ENCODE data around the gene PPP2R2C.

PPP2R2C gene

DNA sequence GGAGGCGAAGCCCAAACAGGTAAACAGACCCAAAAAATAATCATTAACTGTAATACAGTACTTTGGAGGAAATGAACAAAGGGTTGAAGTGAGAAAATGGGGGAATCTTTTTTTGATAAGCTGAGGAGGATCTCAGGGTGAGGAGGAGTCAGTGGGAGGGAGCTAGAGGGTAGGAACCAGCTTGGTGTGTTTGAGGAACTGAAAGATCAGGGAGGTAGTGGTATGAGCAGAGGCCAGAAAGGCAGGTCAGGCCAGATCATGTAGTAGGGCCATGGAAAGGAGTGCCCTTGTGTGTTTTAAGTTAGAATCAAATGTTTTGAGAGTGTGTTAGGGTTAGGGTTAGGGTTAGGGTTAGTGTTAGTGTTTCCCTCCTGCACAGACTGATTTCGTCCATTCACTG lies 48.8 kb downstream of the PPP2R2C start:
- DNase-seq (ENCODE audit: low spot score) = no peak

GRCh38 chr4:6422866-6423265 lies 49.5 kb downstream of the PPP2R2C start:
- DNase-seq (ENCODE audit: low spot score) = no peak

GRCh38 chr4:6422105-6422504 lies 50.3 kb downstream of the PPP2R2C start:
- no peak for DNase-seq (ENCODE audit: low spot score)

GRCh38 chr4:6421397-6421796 lies 51.0 kb downstream of the PPP2R2C start:
- DNase-seq (ENCODE audit: low spot score) = no peak

GRCh38 chr4:6420972-6421371 lies 51.4 kb downstream of the PPP2R2C start:
- DNase-seq (ENCODE audit: low spot score) = no peak

DNA sequence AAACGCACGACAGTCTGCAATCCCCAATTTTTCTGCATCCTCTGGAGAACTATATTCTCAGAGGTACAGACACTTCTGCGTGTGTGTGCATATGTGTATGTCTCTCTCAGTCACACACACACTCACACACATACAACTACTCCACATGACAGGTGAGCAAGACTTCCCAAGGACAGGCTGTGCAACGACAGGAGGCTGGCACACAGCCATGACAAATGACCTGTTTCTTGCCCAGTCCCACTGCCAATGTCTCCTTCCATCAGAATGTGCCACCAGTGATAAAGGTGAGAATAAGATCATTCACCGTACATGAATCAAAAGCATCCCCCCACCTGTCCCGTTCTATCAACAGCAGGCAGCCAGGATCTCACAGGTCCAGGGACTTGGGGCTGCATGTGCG lies 52.4 kb downstream of the PPP2R2C start:
- DNase-seq (ENCODE audit: low spot score) = no peak

DNA sequence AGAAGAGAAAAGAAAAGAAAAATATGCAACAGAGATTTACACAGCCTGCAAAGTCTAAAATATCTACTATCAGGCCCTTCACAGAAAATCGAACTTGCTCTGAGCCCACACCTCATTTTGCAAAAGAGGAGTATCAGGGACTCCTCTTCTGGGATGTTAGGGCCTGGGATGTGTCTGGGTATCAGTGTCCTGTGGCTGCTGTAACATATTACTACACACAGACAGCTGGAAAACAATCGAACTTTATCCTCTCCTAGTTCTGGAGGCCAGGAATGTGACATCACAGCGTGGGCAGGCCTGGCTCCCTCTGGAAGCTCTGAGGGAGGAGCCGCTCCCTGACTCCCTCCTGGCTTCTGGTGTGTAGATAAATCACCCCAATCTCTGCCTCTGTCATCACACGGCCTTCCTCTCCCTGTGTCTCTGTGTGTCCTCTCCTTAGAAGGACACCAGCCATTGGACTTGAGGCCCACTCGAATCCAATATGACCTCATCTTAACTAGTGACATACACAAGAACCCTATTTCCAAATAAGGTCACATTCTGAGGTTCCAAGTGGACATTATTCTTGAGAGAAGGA lies 52.9 kb downstream of the PPP2R2C start:
- DNase-seq (ENCODE audit: low spot score) = no peak

DNA sequence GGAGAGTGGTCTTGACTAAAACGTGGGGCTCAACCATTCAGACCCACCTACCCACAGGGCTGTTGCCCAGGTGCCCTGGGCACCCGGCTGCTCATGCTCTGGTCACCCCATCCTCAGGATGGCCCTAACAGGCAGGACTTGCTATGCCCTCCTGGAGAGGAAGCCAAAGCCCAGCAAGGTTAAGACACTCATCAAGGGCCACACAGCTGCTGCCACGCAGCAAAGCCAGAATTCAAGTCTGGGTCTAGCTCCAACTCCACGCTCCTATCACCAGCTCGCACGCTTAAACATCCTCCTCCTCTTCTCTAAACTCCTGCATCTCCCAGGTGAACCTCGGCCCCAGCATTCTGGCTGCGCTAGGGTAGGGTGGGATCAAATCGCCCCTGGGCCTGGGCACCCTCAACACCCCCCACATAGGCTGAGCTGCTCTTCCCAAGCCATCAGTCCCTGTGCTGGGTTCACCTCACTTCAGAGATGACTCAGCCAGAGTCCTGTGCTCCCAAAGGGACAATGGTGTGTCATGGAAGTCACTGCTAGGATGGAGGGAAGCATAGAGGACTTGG lies 54.1 kb downstream of the PPP2R2C start:
- no peak for DNase-seq (ENCODE audit: low spot score)

DNA sequence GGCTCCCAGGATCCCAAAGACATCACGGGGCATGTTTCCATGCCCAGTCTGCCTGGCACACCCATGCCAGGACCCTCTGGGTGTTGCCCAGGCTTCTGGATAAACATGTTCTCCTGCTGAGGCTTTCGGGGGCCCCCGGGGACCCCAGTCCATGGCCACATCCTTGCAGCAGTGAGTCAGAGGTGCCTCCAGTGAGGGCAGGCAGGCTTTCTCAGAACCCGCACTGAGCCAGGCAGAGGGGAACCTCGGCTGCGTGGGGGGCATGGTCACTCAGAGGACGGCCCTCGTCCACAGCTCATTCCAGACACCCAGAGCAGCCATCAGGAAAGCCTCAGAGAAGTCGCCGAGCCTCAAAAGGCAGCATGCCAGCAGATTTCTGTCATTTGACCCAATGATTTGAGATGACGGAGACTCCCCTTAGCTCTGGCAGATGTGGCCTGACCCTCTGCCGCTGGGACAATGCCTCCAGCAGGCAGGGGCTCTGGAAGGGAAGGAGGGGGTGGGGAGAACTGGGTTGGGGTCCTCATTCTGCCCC lies 54.8 kb downstream of the PPP2R2C start:
- DNase-seq (ENCODE audit: low spot score) = no peak

- DNase-seq (ENCODE audit: low spot score) = no peak
Measured at GRCh38 chr4:6416518-6417286, 55.7 kb downstream of the PPP2R2C start.

DNA sequence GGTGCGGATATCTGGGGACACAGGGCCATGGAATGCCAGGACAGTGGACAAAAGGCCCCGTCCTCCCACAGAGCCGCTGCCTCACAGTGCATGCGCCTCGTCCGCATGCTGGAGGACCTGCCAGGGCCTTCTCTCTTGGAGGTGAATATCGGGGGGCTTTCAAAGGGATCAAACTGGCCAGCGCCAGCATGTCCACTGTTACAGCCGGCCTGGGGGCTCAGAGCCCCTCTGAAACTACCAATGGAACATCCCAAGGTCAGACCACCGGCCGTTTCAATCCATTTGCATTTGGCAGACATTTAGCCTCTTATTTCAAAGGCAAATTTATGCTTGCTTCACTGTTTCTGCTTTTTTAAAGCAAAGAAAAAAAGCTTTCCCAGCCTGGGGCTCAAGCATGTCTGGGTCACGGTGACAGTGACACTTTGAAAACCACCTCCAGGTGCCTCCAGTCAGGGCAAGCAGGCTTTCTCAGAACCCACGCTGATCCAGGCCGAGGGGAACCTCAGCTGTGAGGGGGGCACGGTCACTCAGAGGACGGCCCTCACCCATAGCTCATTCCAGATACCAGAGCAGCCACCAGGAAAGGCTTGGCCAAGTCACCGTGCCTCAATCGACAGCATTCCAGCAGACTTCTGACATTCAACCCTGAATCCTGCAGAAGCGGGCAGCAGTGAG lies 57.2 kb downstream of the PPP2R2C start:
- DNase-seq (ENCODE audit: low spot score) = no peak

DNA sequence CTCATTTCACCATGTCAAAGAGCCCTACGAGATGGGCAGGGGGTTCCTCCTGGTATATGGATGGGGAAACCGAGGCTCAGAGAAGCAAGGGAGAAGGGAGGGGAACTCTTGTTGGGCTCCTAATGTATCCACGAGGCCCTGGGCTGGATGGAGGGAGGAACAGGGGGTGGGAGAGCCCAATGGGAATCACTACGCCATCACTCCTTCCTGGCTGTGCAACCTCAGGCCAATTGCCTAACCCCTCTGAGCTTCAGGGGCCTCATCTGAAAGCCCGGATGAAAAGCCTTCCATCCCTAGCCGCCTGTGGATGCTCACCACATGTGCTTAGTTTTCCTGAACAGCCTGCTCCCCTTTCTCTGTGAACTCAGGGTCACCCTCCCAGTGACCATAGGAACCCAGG lies 57.8 kb downstream of the PPP2R2C start:
- no peak for DNase-seq (ENCODE audit: low spot score)

GRCh38 chr4:6410664-6411063 lies 61.8 kb downstream of the PPP2R2C start:
- DNase-seq (ENCODE audit: low spot score) = no peak

- DNase-seq (ENCODE audit: low spot score) = no peak
Measured at GRCh38 chr4:6410068-6410467, 62.3 kb downstream of the PPP2R2C start.

GRCh38 chr4:6409381-6409780 lies 63.0 kb downstream of the PPP2R2C start:
- DNase-seq (ENCODE audit: low spot score) = no peak

GRCh38 chr4:6408263-6408662 lies 64.2 kb downstream of the PPP2R2C start:
- no peak for DNase-seq (ENCODE audit: low spot score)

GRCh38 chr4:6405397-6405706 lies 67.1 kb downstream of the PPP2R2C start:
- DNase-seq (ENCODE audit: low spot score) = no peak

GRCh38 chr4:6404611-6405396 lies 67.6 kb downstream of the PPP2R2C start:
- no peak for DNase-seq (ENCODE audit: low spot score)

GRCh38 chr4:6403400-6403685 lies 69.1 kb downstream of the PPP2R2C start:
- DNase-seq (ENCODE audit: low spot score) = no peak

- no peak for DNase-seq (ENCODE audit: low spot score)
Measured at GRCh38 chr4:6402566-6403399, 69.6 kb downstream of the PPP2R2C start.

- DNase-seq (ENCODE audit: low spot score) = no peak
Measured at GRCh38 chr4:6401797-6402196, 70.6 kb downstream of the PPP2R2C start.

Measured in GM03348 (cell line).